ENCODE data around the gene TRAPPC12. TPM values are rescaled to one million over a fixed set of nuclear protein-coding genes. Genes with fewer than 3 reads are reported as not detected.

TRAPPC12 gene
- total RNA-seq, 1 donor from 2014 or later, result 95.4 TPM

DNA sequence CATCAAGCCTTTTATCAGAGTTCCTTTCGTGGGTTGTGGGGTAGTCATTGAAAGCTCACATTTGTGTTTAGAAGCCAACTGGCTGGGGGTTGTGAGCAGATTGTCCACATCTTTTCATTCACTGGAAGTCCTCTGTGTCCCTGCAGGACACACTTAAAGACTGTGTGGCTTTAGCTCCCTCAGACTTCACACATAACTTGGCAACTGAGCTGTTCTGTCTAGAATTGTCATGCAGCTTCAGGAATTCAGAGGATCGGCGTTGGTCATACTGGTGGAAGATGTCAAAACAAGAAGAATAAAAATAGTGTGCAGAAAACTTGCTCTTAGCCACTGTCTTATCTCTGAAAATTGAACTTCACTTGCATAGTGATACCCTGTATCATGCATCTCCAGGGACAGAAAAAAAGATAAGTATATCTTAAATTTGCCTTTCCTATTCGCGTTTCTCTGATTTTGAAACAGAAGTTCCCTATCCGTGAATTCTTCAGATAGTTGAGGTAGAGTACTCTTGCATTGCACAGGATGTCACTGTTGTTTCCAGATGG is 49.6 kb downstream of the TRAPPC12 start:
- DNase-seq (no peak), ATAC-seq (ENCODE audit: low read depth) (no peak)
- no peak overlapping the region for H3K27ac Mint-ChIP-seq
- POLR2A ChIA-PET, result no interaction called here
- no peaks in the 10 kb centered on the region for H3K9me3 Mint-ChIP-seq
- no peaks in the 10 kb centered on the region for H3K27me3 Mint-ChIP-seq
- intact Hi-C loops (cut with micrococcal nuclease), result no loop called here
- H3K4me1 Mint-ChIP-seq, result no peaks in the 10 kb centered on the region
- peaks cover 87% of the 10 kb centered on the region for H3K36me3 Mint-ChIP-seq (ENCODE audit: low read depth)
- CTCF ChIA-PET, result interaction anchor here (0.6 kb wide), 1 partner anchor 222 kb away, joined by 3 read pairs; no protein-coding TSS in a partner anchor
- TF ChIP-seq, protein P1, sequence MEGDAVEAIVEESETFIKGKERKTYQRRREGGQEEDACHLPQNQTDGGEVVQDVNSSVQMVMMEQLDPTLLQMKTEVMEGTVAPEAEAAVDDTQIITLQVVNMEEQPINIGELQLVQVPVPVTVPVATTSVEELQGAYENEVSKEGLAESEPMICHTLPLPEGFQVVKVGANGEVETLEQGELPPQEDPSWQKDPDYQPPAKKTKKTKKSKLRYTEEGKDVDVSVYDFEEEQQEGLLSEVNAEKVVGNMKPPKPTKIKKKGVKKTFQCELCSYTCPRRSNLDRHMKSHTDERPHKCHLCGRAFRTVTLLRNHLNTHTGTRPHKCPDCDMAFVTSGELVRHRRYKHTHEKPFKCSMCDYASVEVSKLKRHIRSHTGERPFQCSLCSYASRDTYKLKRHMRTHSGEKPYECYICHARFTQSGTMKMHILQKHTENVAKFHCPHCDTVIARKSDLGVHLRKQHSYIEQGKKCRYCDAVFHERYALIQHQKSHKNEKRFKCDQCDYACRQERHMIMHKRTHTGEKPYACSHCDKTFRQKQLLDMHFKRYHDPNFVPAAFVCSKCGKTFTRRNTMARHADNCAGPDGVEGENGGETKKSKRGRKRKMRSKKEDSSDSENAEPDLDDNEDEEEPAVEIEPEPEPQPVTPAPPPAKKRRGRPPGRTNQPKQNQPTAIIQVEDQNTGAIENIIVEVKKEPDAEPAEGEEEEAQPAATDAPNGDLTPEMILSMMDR (IDR thresholded peaks at IDR 0.05), result no peak
- no peak overlapping the region for H3K4me3 Mint-ChIP-seq

DNA sequence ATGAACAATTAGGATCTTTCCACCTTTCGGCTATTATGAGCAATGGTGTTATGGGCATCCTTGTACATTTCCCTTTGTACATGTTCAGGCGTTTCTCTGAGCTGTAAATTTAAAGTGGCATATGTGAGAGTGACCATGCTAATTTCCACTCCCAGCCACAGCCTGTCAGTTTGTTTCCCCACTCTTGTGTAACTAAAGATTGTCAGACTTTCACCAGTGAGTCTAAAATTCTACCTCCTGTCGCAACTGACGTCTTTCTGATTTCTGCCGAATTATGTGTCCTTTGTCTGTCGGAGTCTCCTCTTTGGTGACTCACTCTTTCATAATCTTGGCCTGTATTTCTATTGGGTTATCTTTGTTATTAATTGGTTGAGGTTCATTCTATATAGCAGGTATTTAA is 50.7 kb downstream of the TRAPPC12 start:
- DNase-seq, result no peak
- Mint-ChIP-seq H3K36me3 (ENCODE audit: low read depth) (peaks cover 85% of the 10 kb centered on the region), H3K9me3 (no peaks in the 10 kb centered on the region), H3K4me1 (no peaks in the 10 kb centered on the region), H3K4me3 (no peak overlapping the region), H3K27me3 (no peaks in the 10 kb centered on the region), H3K27ac (no peak overlapping the region)
- TF ChIP-seq, protein P1 (IDR thresholded peaks at IDR 0.05), result no peak
- intact Hi-C loops (cut with micrococcal nuclease), result no loop called here
- CTCF ChIA-PET, result no interaction called here
- POLR2A ChIA-PET, result no interaction called here
- no peak for ATAC-seq (ENCODE audit: low read depth)

DNA sequence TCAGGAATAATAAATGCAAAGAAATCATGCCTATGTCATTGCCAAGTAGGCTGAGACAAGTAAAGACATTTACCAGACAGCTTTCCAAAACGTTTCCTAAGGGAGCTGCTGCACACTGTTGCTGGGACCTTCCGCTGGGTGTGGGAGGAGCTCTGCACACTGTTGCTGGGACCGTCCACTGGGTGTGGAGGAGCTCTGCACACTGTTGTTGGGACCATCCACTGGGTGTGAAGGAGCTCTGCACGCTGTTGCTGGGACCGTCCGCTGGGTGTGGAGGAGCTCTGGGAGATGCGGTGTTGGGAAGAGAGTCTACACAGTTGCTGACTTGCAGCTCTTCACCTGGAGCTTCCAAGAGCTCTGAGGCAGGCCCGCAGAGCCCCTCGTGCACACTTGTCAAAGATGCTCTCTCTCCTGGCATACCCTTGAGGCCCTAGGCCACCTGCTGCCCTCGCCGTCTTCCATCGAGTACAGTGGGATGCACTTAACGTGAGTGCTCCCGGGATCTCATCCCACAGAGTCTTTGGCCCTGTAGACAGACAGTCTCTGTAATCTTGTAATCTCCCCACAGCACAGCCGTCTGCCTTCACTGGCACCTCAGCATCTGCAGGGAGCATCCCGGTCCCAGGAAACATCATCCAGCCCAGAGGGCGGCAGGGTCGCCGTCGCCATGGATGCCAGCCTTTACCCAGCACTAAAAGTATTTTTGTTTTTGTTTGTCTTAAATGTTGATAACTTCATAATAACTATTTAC is 51.4 kb downstream of the TRAPPC12 start:
- H3K27me3 Mint-ChIP-seq, result no peaks in the 10 kb centered on the region
- TF ChIP-seq, protein P1 (IDR thresholded peaks at IDR 0.05), result no peak
- no peak for ATAC-seq (ENCODE audit: low read depth)
- POLR2A ChIA-PET, result no interaction called here
- intact Hi-C loops (cut with micrococcal nuclease), result no loop called here
- H3K36me3 Mint-ChIP-seq (ENCODE audit: low read depth), result peaks cover 81% of the 10 kb centered on the region
- no peak overlapping the region for H3K27ac Mint-ChIP-seq
- CTCF ChIA-PET, result no interaction called here
- H3K4me1 Mint-ChIP-seq, result no peaks in the 10 kb centered on the region
- no peak for DNase-seq
- no peaks in the 10 kb centered on the region for H3K9me3 Mint-ChIP-seq
- no peak overlapping the region for H3K4me3 Mint-ChIP-seq

DNA sequence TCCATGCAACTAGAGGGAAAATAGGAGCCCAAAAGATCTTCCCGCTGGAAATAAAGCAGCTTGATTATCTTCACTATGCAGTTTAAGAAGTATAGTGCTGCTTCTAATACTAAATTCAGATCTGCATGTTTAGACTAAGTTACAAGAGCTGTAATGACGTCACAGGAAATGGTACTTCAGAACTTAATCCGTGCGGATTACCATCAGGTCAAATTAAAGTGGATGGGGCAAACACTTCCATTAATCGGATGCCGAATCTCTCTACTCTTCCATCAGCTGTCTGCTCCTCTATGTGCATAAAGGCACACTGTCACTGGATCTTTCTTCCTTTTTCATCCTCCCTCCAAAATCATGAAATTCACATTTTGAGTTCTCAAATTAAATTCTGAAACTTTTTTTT is 52.6 kb downstream of the TRAPPC12 start:
- no peaks in the 10 kb centered on the region for H3K27me3 Mint-ChIP-seq
- intact Hi-C loops (cut with micrococcal nuclease), result no loop called here
- ATAC-seq (ENCODE audit: low read depth) (no peak), DNase-seq (no peak)
- no peaks in the 10 kb centered on the region for H3K4me1 Mint-ChIP-seq
- peaks cover 71% of the 10 kb centered on the region for H3K36me3 Mint-ChIP-seq (ENCODE audit: low read depth)
- H3K4me3 Mint-ChIP-seq, result no peak overlapping the region
- ChIA-PET POLR2A (no interaction called here), CTCF (interaction anchor here (1.1 kb wide), 1 partner anchor 8 kb away, joined by 5 read pairs; no protein-coding TSS in a partner anchor)
- no peaks in the 10 kb centered on the region for H3K9me3 Mint-ChIP-seq
- H3K27ac Mint-ChIP-seq, result no peak overlapping the region
- TF ChIP-seq, protein P1 (IDR thresholded peaks at IDR 0.05), result no peak

DNA sequence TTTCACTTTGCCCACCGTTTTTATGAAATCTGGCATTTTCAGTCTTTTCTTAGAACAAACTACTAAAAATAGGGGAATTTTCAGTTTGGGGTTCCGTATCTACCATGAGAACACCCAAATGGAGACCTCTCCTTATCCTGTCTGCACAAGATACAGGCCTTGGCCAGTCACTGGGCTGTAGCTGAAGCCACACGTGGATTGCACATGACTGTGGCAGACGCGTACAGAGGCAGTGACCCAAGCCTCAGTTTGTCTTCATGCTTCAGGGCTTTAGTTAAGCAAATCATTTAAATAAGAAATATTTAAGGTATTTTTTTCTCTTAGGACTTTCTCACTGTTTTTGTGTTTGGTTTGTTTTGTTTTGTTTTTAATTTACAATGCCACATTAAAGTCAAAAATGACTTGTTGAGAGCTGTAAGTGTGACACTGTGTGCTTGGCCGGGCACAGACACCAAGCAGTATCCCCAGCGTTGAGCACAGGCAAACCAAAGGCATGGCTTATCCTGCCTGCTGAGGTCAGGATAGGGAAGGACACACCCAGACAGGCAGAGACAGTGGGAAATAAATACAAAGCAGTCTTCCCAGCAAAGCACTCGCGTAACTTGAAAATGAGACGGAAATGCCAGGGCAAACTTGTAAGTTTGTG is 53.3 kb downstream of the TRAPPC12 start:
- Mint-ChIP-seq H3K27me3 (no peaks in the 10 kb centered on the region), H3K4me1 (no peaks in the 10 kb centered on the region), H3K27ac (no peak overlapping the region), H3K4me3 (no peak overlapping the region), H3K9me3 (no peaks in the 10 kb centered on the region), H3K36me3 (ENCODE audit: low read depth) (peaks cover 63% of the 10 kb centered on the region)
- CTCF ChIA-PET, result interaction anchor here (1.1 kb wide), 1 partner anchor 9 kb away, joined by 5 read pairs; no protein-coding TSS in a partner anchor
- intact Hi-C loops (cut with micrococcal nuclease), result no loop called here
- no peak for DNase-seq
- POLR2A ChIA-PET, result no interaction called here
- TF ChIP-seq, protein P1 (IDR thresholded peaks at IDR 0.05), result no peak
- ATAC-seq (ENCODE audit: low read depth), result no peak
